ENCODE results near the gene HOXC12. TPM values are rescaled to one million over a fixed set of nuclear protein-coding genes. Genes with fewer than 3 reads are reported as not detected.
A peak's percentile ranks its signal among the peaks of the same experiment; 100 is the strongest.

The HOXC12 gene
- total and polyA plus RNA-seq, 2 of the 8 experiments (the other 6 are each of a cell fraction or from before 2014, with no cell fraction given), result not detected

- TF ChIP-seq RNF2 (IDR thresholded peaks at IDR 0.05; ENCODE audit: borderline replicate concordance, low read depth, low read length, missing control alignments, poor library complexity, severe bottlenecking) (peak; percentile 25), RFX5 (IDR thresholded peaks at IDR 0.05; ENCODE audit: borderline replicate concordance, low read depth, low read length) (no peak), SUZ12 (IDR thresholded peaks at IDR 0.05; ENCODE audit: low read length) (peak; percentile 0; the same call in 1 of the 2 replicates), CBX8 (IDR thresholded peaks at IDR 0.05; ENCODE audit: borderline replicate concordance, low read depth, low read length) (0 out of 2 replicates have a peak, but pooled peaks have one; percentile 24)
- Histone ChIP-seq H2BK15ac (ENCODE audit: low read length) (no peak overlapping the region), H3K4me2 (ENCODE audit: insufficient read depth in 1 of 2, low read depth in 2 of 2, low read length in 2 of 2) (no peak overlapping the region), H2BK20ac (ENCODE audit: low read length) (no peak overlapping the region), H3K9me3 (ENCODE audit: insufficient read depth in 2 of 2, low read depth in 1 of 2, low read length in 1 of 2) (no peaks in the 10 kb centered on the region; a peak in 1 of 4 replicates), H3K14ac (ENCODE audit: insufficient read length) (no peak overlapping the region), H3K23ac (ENCODE audit: insufficient read length) (no peak overlapping the region), H3K18ac (ENCODE audit: extremely low read depth, low read length) (no peak overlapping the region), H4K91ac (replicated peaks; ENCODE audit: insufficient read length, low read length) (no peak overlapping the region), H3K23me2 (ENCODE audit: low read depth, low read length) (no peaks in the 10 kb centered on the region), H3K27ac (ENCODE audit: low read depth, low read length) (no peak overlapping the region), H3K4ac (replicated peaks; ENCODE audit: insufficient read length, low read depth, low read length) (no peak overlapping the region), H2BK12ac (ENCODE audit: low read depth, low read length) (no peak overlapping the region), H3K56ac (replicated peaks; ENCODE audit: insufficient read length, low read depth, low read length) (no peak overlapping the region), H2BK120ac (replicated peaks; ENCODE audit: low read depth, low read length) (no peak overlapping the region), H3K27me3 (replicated peaks in 1 of 4; ENCODE audit: control insufficient read depth in 3 of 4, extremely low read depth in 1 of 4, insufficient read depth in 3 of 4, low read length in 3 of 4) (peaks cover 100% of the 10 kb centered on the region in 4 experiments), H4K20me1 (replicated peaks in 1 of 2; ENCODE audit: control insufficient read depth in 1 of 2, insufficient read depth in 2 of 2, low read length in 2 of 2) (peaks cover 31 to 53% of the 10 kb centered on the region in 2 experiments), H4K8ac (ENCODE audit: extremely low read depth, insufficient read depth, low read length) (no peak overlapping the region), H2AFZ (ENCODE audit: low read length) (no peak overlapping the region), H3K4me3 (ENCODE audit: extremely low read depth in 1 of 4, insufficient read depth in 2 of 4, low read depth in 3 of 4, low read length in 4 of 4) (no peak overlapping the region), H3K79me1 (ENCODE audit: low read depth, low read length) (no peaks in the 10 kb centered on the region), H2AK5ac (ENCODE audit: low read depth, low read length) (0 out of 2 replicates have a peak overlapping the region, but pooled peaks have one; percentile 82), H3K4me1 (replicated peaks in 1 of 4; ENCODE audit: control insufficient read depth in 3 of 4, insufficient read depth in 4 of 4, low read length in 3 of 4) (peaks cover 0 to 5% (median under 1%) of the 10 kb centered on the region in 4 experiments; a peak in 1 of 7 replicates), H2BK5ac (ENCODE audit: low read depth, low read length) (no peak overlapping the region), H3K9ac (replicated peaks in 1 of 4; ENCODE audit: extremely low read depth in 1 of 4, low read depth in 3 of 4, low read length in 3 of 4) (no peak overlapping the region), H3K79me2 (ENCODE audit: control insufficient read depth in 1 of 2, insufficient read depth in 2 of 2, low read length in 2 of 2) (no peaks in the 10 kb centered on the region), H4K5ac (ENCODE audit: insufficient read length, low read depth, low read length) (no peak overlapping the region), H3K36me3 (ENCODE audit: control insufficient read depth in 2 of 4, insufficient read depth in 4 of 4, low read length in 3 of 4) (peaks cover 0 to 14% (median 0%) of the 10 kb centered on the region in 4 experiments; a peak in 1 of 8 replicates)
- DNase-seq (ENCODE audit: low read depth in 1 of 2, low spot score in 2 of 2), result no peak
- no peak for FAIRE-seq
- CTCF ChIA-PET (ENCODE audit: partially characterized antibody), result interaction anchor here (0.9 to 2.5 kb wide), 7 partner anchors 19 to 250 kb away, joined by 3 to 8 read pairs (median 5); partner anchors contain the start of gene HOXC13
- POLR2A ChIA-PET (ENCODE audit: partially characterized antibody), result interaction anchor here (0.6 kb wide), 1 partner anchor 252 kb away, joined by 3 read pairs; no protein-coding TSS in a partner anchor
- WGBS, 2 experiments (ENCODE audit: extremely low coverage in 1 of 2, insufficient coverage in 1 of 2, insufficient read length in 1 of 2, insufficient replicate concordance in 2 of 2, low coverage in 1 of 2, low lambda C conversion rate in 2 of 2, missing lambda C conversion rate in 1 of 2), result 35% methylated on average over 3 of the region's 3 CpGs; no CpG with 5 or more reads in 1 of the 2 experiments
Measured at GRCh38 chr12:53958128-53958527, 3.4 kb downstream of the HOXC12 start.

Data from H1 (cell line).